GM19240 (cell line): Measurements from ENCODE around the gene PDSS2.
"Not testable (repeated sequence)": the region's sequence is repeated elsewhere in the genome, so short reads cannot be mapped to it uniquely, and the experiment has no call there.

Experiments used
- DNase-seq: peaks from one replicate; pipeline ENCODE4 v3.0.0; 2011; ENCODE audit warnings: low spot score; ENCODE audit not compliant: insufficient read length

The PDSS2 gene

GRCh38 chr6:107364173-107364572 lies 95.2 kb downstream of the PDSS2 start:
- DNase-seq, result not testable (repeated sequence)

DNA sequence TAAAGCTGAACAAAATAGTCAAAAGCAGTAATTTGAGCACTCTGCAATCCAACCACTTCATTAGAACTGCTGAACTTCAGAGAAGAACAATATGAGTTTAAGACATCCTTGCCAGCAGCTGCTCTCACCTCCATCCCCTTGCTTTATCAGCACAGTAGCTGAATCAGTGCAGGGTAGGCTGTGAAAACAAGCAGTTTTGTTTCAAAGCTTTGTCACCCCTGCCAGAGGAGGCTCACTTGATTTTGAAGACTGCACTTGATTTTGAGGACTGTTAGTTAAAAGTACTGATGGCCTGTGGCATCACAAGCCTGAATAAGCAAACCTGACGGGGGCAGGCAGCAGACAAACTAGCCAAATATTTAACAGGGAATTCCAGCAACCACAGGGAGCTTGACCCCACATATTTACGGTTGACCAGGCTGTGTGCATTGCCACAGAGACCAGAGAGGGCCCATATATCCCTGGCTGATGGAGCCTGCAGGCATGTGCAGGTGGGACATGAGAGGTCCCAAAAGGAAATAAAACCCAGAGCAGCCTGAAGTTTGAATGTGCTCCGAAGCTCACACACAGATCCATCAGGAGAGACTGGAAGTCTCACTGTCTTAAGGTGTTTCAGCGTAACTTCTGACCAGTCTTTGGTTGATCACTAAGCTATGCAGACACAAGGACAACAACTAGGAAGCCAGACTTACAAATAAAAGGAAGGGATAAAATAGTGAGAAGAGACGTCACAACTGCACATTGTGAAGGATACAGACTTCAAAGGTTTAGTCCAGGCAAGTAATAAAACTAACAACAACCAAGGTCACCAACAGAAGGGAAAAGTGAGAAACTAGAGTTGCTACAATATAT lies 97.4 kb downstream of the PDSS2 start:
- no peak for DNase-seq

GRCh38 chr6:107360476-107360875 lies 98.9 kb downstream of the PDSS2 start:
- DNase-seq, result no peak

DNA sequence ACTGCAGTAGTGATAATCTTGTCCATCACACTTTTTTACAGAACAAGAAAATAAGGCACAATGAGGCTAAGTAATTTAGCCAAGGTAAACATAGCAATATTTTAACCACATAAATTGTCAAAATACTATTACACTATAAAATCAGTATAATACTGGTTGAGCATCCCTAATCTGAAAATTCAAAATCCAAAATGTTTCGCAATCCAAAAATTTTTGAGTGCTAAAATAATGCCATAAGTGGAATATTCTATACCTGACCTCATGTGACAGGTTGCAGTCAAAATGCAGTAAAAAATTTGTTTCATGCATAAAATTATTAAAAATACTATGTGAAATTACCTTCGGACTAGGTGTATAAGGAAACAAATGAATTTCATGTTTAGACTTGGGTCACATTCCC lies 101.5 kb downstream of the PDSS2 start:
- no peak for DNase-seq

GRCh38 chr6:107357031-107357430 lies 102.3 kb downstream of the PDSS2 start:
- DNase-seq, result no peak

- DNase-seq, result no peak
Measured at GRCh38 chr6:107355659-107356058, 103.7 kb downstream of the PDSS2 start.

GRCh38 chr6:107354451-107354850 lies 104.9 kb downstream of the PDSS2 start:
- DNase-seq, result no peak

DNA sequence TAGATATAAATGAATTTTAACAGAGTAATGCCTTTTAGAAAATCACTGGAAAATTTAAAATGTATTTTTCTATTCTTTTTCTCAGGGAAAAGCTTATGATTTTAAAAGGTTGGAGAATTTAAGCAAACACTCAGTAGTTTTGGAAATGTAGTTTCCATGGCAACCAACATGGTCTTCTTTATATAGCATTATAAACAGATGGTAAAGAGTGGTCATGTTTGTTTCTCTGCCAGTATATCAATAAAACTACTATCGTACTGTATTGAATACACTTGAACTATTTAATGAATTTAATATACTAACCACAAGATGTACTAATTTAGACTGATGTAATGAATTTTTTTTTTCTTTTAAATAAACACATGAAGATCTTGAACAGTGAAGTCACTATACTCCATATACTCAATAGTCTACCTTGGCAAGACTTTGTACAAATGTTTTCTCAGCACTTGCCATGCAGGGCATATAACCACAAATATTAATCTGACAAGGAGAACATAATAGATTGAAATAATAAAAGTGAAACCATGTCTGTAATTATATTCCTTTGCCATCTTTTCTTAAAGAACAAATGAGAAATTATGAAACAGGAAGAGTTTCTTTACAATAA lies 105.5 kb downstream of the PDSS2 start:
- no peak for DNase-seq

- DNase-seq, result no peak
Measured at GRCh38 chr6:107348224-107348623, 111.1 kb downstream of the PDSS2 start.

DNA sequence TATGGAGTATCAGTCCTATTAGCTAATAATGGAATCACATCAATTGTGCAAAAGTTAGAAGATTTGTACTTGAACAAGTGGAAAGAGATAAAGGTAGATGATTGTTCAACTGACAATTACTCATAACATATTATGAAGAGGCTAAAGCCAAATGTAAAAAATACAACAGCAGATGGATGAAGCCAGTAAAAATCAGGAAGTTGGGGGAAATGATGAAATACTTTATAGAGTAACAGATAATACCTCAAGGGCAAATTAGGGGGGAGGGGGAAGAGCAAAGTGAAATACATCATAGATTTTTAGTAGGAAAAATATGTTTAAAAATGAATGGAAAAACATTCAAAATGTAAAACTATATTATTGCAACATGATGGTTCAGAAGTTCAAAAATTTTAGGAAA lies 114.0 kb downstream of the PDSS2 start:
- no peak for DNase-seq

GRCh38 chr6:107344981-107345380 lies 114.4 kb downstream of the PDSS2 start:
- no peak for DNase-seq

DNA sequence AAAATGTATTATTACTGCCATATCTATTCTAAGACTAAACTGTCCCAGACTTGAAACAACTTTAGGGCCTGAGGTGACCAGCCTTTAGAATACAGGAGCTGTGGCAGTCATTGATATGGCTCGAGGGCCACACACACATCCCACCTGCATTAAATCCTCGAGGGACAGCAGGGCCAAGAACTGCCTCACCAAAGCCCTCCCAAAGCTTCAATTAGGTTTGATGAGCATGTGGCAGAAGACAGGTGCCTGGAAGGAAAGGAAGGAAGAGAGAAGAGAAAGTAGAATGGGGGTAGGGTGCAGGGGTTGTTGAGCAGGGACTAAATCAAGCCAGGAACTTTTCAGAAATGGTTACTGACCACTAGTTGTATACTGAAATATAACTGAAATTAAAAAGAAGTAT lies 115.0 kb downstream of the PDSS2 start:
- no peak for DNase-seq

- DNase-seq, result no peak
Measured at GRCh38 chr6:107342144-107342543, 117.2 kb downstream of the PDSS2 start.

- DNase-seq, result no peak
Measured at GRCh38 chr6:107340881-107341280, 118.5 kb downstream of the PDSS2 start.

DNA sequence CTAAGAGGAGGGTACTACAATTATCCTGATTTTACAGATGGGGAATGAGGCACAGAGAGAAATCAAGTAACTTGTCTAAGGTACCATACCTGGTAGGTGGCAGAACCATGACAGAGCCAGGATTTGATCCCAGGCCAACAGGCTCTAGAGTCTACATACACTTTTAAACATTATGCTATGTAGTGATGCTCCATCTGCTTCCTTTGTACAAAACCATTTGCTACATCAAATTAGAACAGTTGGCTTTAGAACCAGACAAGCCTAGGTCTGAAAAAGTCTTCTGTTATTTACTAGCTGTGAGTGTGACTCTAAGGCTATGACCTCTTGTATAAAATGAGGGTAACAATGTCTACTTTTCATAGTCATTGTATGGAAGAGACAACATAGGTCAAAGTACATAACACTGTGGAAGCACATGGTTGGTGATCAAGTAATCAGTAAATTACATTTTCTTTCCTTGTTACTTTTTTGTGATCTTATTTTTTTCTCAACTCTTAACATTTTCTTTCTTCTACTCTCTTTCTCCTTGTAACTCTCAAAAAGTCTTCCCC lies 122.1 kb downstream of the PDSS2 start:
- DNase-seq, result no peak

DNA sequence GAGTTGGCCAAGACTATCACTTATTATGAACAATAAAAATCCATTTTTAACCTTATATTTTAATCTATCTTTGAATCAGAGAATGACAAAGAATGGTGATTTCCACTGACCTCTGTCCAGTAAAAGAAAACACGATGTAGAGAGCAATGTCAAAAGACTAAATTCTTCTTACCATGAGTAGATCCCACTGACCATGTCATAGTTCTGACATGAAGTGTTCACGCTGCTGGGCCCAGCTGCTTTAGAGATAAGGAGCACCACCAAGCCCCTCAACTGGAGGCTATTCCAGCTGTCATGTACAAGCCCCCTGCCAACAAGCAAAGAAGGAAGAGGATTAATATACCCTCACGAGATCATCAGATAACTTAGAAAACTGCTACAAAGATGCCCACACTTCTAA lies 125.3 kb downstream of the PDSS2 start:
- no peak for DNase-seq

DNA sequence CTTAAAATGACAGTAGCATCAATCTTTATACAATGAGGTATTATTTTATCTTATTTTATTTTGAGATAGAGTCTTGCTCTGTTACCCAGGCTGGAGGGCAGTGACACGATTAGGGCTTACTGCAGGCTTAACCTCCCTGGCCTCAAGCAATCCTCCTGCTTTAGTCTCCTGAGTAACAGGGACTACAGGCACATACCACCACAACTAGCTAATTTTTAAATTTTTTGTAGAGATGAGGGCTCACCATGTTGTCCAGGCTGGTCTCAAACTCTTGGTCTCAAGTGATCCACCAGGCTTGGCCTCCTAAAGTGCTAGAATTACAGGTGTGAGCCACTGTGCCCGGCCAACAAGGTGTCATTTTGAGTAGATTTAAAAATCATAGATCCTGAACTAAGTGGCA lies 125.9 kb downstream of the PDSS2 start:
- no peak for DNase-seq

- DNase-seq, result no peak
Measured at GRCh38 chr6:107331409-107332386, 127.7 kb downstream of the PDSS2 start.

DNA sequence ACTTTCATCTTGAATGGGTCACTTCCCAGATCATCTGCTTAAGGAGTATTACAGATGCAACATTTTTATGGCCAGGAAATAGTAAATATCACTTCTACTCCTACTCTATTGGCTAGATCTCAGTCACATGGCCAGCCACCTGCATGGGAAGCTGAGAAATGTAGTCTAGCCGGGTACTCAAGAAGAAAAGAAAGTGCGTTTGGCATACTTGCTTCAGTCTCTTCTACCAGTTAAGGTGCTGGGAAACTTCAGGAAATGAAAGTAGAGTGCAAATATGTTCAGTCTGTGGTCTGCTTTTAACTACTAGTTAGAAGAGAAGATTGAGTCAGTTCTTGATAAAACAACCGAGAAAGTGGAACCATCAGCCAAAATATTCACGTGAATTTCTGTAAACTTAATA lies 129.2 kb downstream of the PDSS2 start:
- DNase-seq, result peak; percentile 38

- no peak for DNase-seq
Measured at GRCh38 chr6:107329063-107329860, 130.1 kb downstream of the PDSS2 start.

DNA sequence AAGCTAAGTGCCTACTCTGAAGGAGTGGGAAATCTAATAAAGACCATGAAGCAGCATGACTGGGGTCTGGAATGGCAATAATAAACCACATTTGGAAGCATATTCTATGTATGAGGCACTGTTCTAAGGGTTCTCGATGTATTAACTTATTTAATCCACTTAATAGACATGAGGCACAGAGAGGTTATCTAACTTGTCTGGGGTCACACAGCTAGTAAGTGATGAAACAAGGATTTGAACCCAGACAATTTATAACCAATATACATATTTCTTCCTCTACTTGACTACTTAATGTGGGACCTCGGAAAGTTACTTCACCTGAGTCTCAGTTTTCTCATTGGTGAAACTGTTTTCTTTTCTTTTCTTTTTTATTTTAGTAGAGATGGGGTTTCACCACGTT lies 131.3 kb downstream of the PDSS2 start:
- no peak for DNase-seq
